Bone marrow (tissue), 2 donors: ENCODE results near the gene XIAP.
A peak's percentile ranks its signal among the peaks of the same experiment; 100 is the strongest.
"Not testable (repeated sequence)": the region's sequence is repeated elsewhere in the genome, so short reads cannot be mapped to it uniquely, and the experiment has no call there.

Source experiments
- DNase-seq, 2 donors: peaks; one replicate each; lab custom pipeline; 2025; lab: John Stamatoyannopoulos, UW

The XIAP gene

GRCh38 chrX:123859846-123860838, at the start of gene XIAP:
XIAP (plus strand) TSS chrX:123860053; CDS start chrX:123885663, 25,610 bp downstream.
- peak; percentile 52 to 80 for DNase-seq

- no peak for DNase-seq
Measured at GRCh38 chrX:123814343-123814742, 45.5 kb upstream of the XIAP start.

- not testable (repeated sequence) for DNase-seq
Measured at GRCh38 chrX:123814934-123815394, 44.9 kb upstream of the XIAP start.

GRCh38 chrX:123817288-123817894, 42.5 kb upstream of the XIAP start:
- DNase-seq = no peak

- DNase-seq = no peak
Measured at GRCh38 chrX:123818243-123818642, 41.6 kb upstream of the XIAP start.

GRCh38 chrX:123822965-123823364, 36.9 kb upstream of the XIAP start:
- DNase-seq = no peak

GRCh38 chrX:123830309-123830708, 29.5 kb upstream of the XIAP start:
- no peak for DNase-seq

- peak in 1 of 2 donors; percentile 10 for DNase-seq
Measured at GRCh38 chrX:123833387-123833786, 26.5 kb upstream of the XIAP start.

GRCh38 chrX:123834116-123834515, 25.7 kb upstream of the XIAP start:
- DNase-seq = no peak

GRCh38 chrX:123835661-123836371, 24.0 kb upstream of the XIAP start:
- DNase-seq = peak in 1 of 2 donors; percentile 6

GRCh38 chrX:123845129-123845528, 14.7 kb upstream of the XIAP start:
- not testable (repeated sequence) for DNase-seq

GRCh38 chrX:123846577-123847038, 13.2 kb upstream of the XIAP start:
- DNase-seq = no peak

GRCh38 chrX:123847056-123847455, 12.8 kb upstream of the XIAP start:
- DNase-seq = no peak

- DNase-seq = no peak
Measured at GRCh38 chrX:123849096-123849495, 10.8 kb upstream of the XIAP start.

GRCh38 chrX:123849906-123850305, 9.9 kb upstream of the XIAP start:
- DNase-seq = not testable (repeated sequence)

GRCh38 chrX:123851079-123851478, 8.8 kb upstream of the XIAP start:
- no peak for DNase-seq

- DNase-seq = no peak
Measured at GRCh38 chrX:123854329-123854728, 5.5 kb upstream of the XIAP start.

GRCh38 chrX:123859409-123859845, 426 bp upstream of the XIAP start:
- peak; percentile 39 to 80 for DNase-seq

GRCh38 chrX:123860983-123861382, 1.1 kb downstream of the XIAP start:
- no peak for DNase-seq

GRCh38 chrX:123869488-123869887, 9.6 kb downstream of the XIAP start:
- DNase-seq = no peak

- no peak for DNase-seq
Measured at GRCh38 chrX:123871309-123871708, 11.5 kb downstream of the XIAP start.

GRCh38 chrX:123873956-123874355, 14.1 kb downstream of the XIAP start:
- DNase-seq = no peak
